Activated gamma-delta T cell treated with Interleukin-2 at 50 U/mL for 16 hours (primary cell): Measurements from ENCODE around the gene ASCL3.
"Not testable (repeated sequence)": the region's sequence is repeated elsewhere in the genome, so short reads cannot be mapped to it uniquely, and the experiment has no call there.

Source experiments
- DNase-seq: peaks from one replicate; pipeline ENCODE4 v3.0.0-alpha.2; 2020

ASCL3 gene

DNA sequence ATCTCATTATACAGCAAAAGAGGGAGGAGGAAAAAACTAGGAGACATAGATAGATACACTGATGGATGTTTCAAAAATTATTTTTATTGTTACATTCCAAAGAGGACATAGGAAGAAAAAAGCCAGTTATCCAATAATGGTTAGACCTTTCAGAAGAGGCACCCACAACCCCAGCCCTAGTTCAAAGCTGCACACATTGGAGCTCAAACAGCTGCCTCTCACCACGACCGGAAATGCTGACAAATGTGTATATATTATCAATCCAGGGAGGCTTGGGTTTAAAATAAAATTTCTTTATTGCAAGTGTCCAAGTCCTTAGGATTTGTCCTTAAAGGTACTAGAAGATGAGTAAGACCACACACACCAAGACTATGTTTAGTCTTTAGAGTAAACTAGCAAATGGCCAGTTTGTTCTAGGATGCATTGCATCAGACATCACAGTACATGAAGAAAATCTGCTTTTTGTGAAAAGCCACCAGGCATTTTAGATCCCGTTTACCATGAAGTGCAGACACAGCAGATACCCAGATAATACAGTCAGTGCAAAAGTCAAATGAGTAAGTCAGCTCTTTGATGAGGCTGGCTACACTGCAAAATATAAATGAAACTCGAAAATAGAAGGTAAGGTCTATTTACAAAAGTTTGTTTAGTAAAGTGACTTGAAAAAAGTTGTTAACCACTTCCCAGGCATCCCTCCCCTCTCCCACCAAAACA is 4.6 kb upstream of the ASCL3 start:
- no peak for DNase-seq

DNA sequence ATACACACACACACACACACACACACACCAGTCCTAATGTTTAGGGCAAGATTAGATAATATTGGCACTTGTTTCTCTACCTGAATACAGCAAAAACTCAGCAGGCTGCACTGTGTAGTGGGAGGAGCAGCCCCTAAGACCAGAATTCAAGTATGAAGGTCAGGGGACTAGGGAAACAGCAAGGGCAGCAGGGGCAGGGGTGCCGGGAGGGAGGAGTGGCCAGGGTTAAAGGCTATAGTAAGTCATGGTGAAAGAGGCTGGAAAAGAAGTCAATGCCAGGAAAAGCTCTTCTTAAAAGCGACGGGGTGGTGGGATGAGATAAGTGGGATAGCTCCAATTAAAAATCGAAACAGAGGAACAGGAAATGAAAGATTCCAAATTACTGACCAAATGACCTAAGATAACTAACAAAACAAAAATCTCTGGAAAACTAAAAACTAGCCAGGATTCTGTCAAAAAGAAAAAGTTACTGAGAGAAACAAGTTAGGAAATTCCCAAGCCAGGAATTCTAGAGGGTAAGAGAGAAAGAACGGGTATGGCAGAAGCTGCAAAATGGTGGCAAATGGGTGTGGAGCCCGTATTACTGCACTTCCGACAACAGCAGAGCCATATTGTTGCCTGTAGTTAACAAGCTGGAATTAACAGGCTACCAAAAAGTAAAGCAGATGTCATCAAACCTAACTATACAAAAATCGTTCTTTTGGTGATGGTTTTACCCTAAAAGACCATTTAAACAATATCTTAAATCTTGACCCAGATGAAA is 1.3 kb downstream of the ASCL3 start:
- DNase-seq: no peak

DNA sequence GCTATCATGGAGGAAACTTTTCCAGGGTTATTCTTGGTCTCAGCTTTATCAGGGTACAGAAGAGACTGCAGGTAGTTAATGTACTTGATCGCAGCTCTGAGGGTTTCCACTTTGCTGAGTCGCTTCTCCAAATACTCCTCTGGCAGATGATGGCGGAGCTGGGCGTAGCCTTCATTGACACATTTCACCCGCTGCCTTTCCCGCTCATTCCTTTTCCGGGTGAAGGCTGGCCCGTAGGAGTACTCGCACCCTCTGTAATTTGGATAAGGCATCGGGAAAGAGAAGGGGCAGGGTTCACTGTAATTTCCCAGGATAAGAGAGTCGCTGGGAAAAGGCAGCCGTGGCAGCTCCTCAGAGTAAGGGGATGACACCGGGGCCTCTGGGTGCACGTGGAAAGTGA is 5.2 kb downstream of the ASCL3 start:
- DNase-seq: no peak

DNA sequence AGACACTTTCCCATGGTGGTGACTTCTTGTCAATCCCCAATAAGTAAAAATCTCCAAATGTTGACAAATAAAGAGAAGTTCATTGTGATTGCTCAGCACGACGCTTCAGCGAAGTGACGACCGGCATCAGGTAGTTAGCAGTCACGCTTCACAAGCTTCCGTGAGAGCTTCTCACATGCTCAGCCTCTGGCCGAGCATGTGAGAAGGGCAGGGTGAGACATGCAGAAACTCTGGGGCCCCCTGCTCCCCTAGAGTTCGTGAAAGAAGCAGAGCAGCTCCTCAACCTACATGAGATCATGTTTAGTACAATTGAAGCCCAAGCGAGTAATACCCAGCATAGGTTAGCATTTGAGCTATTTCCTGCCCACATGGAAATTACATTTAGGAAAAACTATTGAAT is 5.7 kb downstream of the ASCL3 start:
- no peak for DNase-seq

DNA sequence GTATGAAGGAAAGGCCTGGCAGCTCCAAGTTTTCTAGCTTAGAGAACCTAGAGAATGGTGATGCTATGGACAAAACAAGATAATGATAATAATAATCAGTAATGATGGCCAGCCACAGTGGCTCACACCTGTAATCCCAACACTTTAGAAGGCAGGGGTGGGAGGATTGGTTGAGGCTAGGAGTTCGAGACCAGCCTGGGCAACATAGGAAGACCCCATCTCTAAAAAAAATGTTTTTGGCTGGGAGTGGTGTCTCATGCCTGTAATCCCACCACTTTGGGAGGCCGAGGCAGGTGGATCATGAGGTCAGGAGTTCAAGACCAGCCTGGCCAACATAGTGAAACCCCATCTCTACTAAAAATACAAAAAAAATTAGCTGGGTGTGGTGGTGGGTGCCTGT is 7.0 kb downstream of the ASCL3 start:
- DNase-seq: not testable (repeated sequence)

DNA sequence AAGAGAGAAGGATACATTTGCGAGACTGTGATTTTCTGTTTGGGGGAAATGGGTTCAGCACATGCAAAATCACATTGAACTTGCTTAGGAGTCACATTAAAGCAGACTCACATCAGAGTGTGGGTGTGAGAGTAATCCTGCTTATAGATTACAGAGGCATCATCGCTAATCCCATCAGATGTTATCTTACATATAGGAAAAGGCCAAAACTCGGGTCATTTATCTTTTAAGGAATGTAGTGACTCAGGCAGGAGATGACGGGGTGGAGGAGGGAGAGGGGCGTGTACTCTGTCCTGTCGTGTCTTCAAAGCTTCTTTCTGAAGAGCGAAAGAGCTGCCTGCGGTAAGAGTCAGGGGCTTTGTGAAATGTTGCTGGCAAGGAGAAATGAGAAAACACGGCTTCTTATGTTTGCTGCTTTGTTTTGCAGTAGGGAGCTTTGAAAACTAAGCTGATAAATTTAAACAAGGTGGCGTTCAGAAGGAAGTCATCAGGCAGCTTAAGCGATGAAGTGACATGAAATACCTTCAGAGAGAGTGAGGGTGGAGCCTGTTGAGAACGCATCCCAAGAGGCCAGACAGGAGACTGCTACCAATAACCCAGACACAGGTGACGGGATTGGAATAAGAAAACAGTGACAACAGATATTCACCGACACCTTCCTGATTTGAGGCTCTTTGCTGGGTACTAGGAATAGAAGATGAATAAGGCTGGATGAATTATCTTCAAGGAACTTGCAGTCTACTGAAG is 7.9 kb downstream of the ASCL3 start:
- DNase-seq: no peak

DNA sequence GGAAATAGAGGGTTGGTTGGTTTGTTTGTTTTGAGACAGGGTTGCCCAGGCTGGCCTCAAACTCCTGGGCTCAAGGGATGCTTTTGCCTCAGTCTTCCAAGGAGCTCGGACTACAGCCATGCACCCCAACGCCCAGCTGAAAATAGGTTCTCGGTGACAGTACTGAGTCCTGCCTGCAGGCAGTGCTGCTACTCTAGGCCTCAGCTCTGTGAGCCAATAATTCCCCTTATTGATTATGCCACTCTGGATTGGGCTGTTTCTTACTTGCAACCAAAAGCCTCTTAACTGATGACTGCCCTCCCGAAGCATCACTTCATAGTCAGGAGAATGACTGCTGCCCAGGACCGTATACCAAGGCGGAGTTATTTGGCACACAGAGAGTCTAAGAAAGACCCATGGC is 8.9 kb downstream of the ASCL3 start:
- no peak for DNase-seq

DNA sequence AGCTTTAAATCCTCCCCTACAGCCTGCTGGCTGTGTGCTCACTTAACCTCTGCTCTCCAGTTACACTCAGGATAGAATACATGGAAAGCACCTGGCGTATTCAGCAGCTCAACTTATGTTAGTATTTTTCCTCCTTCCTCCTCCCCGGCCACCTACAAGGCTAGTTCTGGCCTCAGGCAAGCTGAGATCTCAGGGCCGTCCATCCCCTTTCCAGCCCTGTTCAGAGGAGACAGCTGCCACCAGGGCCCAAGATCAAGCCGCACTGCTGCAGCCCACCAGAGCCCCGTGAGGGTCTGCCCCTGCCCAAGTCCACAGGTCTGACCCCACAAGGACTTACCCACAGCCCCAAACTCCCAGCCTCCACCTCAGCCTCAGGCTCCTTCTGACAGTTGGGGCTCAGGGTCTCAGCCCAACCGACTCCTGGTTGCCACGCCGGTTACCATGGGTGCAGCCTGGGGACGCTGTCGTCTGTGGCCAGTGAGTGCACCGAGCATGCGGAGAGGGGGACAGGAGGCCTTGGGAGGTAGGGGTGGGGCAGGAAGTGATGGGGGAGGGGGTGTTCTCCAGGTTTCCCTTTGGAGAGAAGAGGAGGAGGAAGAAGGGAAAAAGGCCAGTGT is 10.1 kb downstream of the ASCL3 start, which contains the start of gene C11orf16:
Gene C11orf16 (minus strand): TSS at position 384 of the 617 bp plus-strand sequence. CDS start 639 bp downstream, outside the sequence.
- no peak for DNase-seq

DNA sequence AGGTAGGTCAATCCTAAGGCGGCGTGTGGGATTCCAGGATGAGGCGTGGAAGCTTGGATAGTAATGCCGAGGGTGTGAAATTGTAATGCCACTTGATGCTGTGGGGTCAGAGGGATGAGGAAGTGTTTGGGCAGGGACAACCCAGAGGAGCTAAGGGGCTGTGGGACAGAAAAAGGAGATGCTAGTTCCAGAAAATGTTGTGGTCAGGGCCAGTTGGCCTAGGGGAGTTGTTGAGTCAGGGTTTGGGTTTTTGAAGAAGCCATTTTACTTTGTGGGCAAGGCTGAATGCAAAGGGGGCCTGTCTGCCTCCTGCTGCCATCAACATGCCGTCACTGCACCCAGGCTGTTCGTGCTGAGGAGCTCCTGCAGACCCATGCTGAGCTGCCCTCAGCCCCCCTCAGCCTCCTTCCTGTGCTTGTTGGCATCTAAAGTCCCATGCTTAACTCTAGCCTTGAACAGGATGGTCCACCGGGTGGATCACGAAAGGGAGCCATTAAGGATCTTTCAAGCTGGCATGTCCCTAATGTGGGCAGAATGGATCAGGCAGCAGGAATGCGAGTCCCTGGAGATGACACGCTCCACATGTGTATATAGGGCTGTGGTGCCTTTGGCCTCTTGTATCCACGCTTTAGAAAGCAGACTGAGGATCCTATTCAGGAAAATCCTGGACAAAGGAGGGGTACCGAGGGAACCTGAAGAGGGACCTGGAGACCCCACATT is 12.2 kb downstream of the ASCL3 start:
- DNase-seq: no peak

DNA sequence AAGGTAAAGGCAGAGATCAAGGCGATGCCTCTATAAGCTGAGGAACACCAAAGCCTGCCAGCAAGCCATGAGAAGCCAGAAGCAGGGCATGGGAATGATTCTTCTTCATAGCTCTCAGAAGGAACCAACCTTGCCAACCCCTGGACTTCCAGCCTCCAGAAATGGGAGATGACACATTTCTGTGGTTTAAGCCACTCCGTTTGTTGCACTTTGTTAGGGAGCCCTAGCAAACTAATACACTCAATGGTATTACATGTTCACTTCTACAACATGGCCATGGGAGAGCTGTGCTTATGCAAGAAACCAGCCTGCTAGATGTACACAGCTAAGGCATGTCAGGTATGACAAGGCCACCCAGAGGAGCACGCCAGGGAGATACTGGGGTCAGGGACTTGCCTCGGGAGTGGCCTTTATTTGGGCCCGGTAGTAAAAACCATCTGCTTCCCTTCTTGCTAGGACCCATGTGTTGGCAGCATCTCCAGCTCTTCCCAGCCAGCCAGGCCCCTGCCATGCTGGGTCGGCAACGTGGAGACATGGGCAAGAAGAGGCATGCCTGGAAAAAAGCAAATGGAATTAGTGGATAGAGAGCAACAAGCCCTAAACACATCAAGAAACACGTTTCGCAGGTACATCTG is 13.7 kb downstream of the ASCL3 start:
- no peak for DNase-seq

DNA sequence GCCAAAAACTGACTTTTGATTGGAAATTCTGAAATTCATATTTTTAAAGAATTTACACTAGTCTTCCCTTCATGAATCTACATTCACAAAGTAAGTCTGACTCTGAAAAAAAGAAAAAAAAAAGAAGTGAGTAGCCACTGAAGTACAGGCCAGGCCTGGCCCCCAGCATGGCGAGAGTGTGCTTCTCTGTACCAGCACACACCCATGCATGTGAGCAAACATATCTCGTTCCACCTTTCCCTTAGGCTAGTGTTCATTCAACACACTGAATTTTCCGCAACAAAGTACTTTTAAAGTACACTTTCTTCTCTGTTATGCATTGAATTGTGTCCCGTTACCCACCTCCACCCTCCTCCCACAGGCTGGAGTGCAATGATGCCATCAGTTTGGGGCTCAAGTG is 14.6 kb downstream of the ASCL3 start:
- DNase-seq: no peak

DNA sequence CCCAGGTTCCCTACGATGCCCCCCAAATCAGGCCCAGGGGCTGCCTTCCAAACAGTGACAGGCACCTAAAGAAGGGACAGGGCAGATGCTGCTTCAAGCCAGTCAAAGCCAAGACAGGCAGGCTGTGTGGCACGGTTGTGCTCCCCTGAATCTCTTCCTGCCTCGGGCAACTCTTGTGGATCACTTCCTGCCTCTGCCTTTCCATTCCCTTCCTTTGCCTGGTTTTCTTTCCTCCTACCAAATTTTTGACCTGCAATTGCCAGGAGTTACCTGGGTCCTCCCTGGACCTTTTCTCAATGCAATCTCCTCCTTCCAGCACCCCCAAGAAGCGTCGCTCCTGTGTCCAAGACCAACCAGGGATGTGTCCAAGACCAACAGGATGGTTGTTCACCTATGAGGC is 15.6 kb downstream of the ASCL3 start:
- DNase-seq: no peak

DNA sequence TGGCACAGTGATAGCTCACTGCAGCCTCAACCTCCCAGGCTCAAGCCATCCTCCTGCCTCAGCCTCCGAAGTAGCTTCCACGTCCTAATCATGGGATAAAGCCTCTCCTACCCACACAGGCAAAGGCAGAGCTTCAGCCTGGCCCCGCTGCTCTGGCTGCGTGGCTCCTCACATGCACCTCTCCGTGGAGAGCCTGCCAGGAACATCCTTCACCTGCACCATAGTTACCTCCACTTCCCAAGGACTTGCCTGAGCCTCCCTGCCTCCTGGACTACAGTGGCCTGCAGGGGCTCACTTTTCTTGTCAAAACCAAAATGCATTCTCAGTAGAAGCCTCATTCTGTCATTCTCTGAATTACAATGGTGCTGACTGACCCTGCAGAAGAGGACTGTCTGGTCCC is 16.6 kb downstream of the ASCL3 start:
- no peak for DNase-seq

DNA sequence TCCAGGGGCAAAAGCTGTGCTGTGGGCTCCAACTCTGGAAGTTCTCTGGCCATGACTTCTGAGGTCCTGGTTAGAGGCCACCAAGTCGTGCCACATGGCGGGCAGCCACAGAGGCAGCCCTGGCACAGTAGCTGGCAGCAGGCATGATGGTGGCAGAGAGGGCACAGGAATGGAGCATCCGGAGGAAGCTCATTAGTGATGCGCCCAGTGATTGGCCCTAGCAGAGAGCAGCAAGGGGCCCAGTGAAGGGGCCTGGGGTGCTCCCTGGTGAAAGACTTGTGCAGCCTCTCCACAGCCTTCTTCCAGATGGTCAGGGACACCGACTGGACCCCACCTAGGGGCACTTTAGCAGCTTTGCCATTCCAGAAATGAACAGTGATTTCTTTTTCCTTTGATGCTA is 17.1 kb downstream of the ASCL3 start:
- DNase-seq: no peak

DNA sequence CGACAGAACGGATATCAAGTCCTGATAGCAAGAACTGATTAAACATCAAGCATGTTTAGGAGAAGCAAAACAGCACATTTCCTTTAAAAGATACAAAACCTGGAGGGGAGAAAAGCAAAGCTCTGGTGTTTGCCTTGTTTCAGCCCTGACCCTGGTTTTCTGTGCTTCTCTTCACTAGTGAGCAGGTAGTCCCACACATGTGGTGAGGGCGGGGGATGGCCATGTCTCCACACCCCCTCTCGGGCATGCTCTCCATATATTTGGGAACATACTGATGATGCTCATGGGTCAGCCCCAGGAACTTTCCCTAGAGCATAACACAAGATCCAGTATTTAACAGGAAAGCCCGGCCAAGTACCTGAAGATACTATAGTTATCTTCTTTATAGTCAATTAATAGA is 20.1 kb downstream of the ASCL3 start:
- DNase-seq: no peak

DNA sequence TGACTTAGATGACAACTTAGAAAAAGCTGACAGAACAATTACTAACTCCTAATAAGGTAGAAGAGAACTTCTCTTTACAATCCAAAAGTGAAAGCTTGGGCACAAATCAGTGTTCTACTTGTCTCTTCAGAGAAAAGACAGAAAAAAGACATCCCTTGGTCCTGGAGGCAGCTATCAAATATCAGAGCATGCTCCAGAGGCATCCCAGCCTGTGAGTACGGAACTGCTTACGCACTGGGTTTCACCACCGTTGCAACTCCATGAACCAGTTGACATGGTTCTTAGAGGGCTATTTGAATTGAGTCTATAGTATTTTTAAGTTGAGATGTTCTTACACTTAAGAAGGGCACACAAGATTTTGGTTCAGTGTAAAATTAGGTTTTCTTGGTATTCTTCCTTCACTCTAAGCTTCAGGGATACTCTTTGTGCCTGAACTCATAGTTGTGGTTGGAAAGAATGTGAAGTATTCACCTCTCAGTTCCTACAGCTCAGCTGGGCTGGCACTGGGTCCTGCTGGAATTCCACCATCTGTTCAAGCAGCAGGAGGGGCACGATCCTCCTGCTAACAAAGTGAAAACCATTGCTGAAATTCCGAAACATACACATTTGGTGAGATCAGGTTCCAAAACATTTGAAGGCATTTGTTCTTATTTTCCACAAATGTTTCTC is 25.5 kb downstream of the ASCL3 start:
- DNase-seq: no peak

DNA sequence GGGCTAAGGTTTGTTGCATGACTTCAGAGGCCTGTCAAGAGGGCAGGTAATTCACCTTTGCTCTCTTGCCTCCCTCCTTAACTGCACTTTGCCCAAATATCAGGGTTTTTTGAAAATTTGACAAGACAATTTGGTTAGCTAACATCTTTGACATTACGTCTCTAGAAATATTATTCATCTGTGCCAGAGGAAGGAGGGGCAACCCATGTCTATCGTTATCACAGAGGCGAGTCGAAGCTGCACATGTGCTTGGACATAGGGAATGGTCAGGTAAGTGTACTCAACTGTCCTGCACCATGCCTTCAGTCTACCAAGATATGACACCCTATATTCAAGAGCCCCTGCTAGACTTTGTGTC is 28.2 kb downstream of the ASCL3 start:
- DNase-seq: no peak

DNA sequence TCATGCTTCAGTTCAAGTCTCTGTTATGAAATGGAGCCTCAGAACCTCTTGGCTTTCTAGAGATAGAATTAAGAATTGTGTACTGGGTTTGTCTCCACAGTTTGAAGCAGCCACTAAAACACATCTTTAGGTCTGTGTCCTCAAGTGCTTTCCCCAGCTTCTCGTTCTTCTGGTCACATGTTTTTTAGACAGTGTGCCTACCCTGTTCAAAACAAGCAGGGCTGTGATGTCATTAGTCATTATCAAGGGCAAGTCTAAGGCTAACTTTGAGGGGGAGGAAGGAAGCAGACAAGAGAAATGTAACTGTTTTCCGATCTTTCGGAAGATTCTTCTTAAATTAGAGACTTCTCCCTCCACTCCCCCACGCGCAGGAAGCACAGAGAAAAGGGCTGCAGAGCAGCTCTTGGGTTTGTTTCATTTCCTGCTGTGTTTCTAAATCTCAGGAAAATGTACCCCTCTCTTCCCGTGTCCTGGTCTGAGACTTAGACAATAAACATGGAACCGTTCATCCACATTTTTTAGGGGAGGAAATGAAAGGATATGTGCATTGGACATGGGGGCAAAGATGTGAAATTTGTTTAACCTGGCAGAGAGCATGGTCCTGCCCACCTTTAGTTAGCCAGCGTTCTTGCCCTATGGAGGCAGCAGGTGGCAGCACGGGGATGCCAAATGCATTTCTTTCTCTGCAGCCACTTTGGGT is 28.7 kb downstream of the ASCL3 start:
- DNase-seq: peak; percentile 45

DNA sequence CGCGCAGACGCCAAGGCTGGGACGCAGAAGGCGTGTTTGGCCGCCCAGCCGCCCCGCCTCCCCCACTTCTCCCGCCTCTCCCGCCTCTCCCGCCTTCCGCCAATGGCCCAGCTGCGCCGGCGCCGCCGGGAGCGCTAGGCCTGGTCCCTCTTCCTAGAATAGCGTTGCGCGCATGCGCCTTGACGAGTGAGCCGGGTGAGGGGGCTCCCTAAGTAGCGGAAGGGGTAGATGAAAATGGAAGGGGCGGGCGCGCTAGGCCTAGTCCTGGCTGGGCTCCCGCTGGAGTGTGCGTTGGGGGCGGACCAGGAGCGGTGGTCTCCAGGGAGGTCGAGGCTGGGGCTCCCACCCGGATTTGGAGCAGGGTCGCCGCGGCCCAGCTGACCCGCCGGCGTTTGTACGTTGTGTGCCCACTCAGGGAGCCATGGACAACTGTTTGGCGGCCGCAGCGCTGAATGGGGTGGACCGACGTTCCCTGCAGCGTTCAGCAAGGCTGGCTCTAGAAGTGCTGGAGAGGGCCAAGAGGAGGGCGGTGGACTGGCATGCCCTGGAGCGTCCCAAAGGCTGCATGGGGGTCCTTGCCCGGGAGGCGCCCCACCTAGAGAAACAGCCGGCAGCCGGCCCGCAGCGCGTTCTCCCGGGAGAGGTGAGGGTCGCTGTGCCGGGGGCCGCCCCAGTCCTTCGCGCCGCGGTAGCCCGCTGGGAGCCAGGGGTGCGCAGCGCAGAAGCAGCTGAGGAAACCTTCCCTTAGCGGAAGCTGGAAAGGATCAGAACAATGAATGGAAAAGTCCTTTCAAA is 31.6 kb downstream of the ASCL3 start, which contains the start of gene AKIP1:
Gene AKIP1 (plus strand): TSS at position 161 of the 795 bp plus-strand sequence. CDS start 261 bp downstream, at position 422.
- peak; percentile 72 for DNase-seq

DNA sequence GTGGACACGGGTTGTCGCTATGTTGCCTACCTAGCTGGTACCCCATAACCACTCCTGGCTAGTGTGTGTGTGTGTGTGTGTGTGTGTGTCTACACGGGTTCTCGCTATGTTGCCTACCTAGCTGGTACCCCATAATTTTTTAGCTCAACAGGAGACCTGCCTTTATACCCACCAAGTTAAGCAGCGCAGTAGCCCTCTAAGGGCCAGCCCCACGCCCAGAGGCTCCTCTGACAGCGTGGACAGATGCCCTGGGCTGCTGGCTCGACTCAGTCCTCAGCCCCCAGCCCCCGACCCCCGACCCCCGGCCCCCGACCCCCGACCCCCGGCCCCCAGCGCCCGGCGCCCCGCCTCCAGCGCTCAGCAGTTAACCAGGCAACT is 32.2 kb downstream of the ASCL3 start:
- DNase-seq: no peak
